ENCODE measurements around the gene AKAIN1. TPM values are rescaled to one million over a fixed set of nuclear protein-coding genes. Genes with fewer than 3 reads are reported as not detected.

AKAIN1 gene
- total and polyA plus RNA-seq, 2 of the 4 experiments (the other 2 are of a cell fraction) = not detected

GRCh38 chr18:5166606-5167280, 30.3 kb downstream of the AKAIN1 start:
- Histone ChIP-seq H3K9me1 (ENCODE audit: insufficient read depth, low read length) (no peaks in the 10 kb centered on the region), H4K8ac (ENCODE audit: low read depth in 2 of 2, low read length in 2 of 2) (no peak overlapping the region), H4K5ac (ENCODE audit: low read depth, low read length) (no peak overlapping the region), H3K27me3 (ENCODE audit: control insufficient read depth, insufficient read depth, low read length) (no peaks in the 10 kb centered on the region), H3K14ac (replicated peaks; ENCODE audit: low read depth, low read length) (no peak overlapping the region), H3K23ac (ENCODE audit: low read depth, low read length) (no peak overlapping the region), H4K20me1 (ENCODE audit: insufficient read depth, low read length) (no peaks in the 10 kb centered on the region), H3K56ac (ENCODE audit: extremely low read depth, insufficient read depth, low read length) (no peak overlapping the region), H2BK20ac (ENCODE audit: low read depth, low read length) (no peak overlapping the region), H3K9ac (ENCODE audit: low read depth, low read length) (no peak overlapping the region), H3K36me3 (ENCODE audit: control insufficient read depth, insufficient read depth, low read length) (no peaks in the 10 kb centered on the region), H3K4me2 (ENCODE audit: low read depth, low read length) (no peak overlapping the region), H3K79me1 (ENCODE audit: low read depth in 1 of 2, low read length in 2 of 2) (no peaks in the 10 kb centered on the region), H2AK9ac (replicated peaks; ENCODE audit: low read depth, low read length, poor library complexity) (no peak overlapping the region), H3K18ac (ENCODE audit: low read depth, low read length) (no peak overlapping the region), H3K4me1 (ENCODE audit: control insufficient read depth, insufficient read depth, low read length) (no peaks in the 10 kb centered on the region), H3K9me3 (ENCODE audit: control insufficient read depth, insufficient read depth, low read length) (0 out of 2 replicates have a peak, but pooled peaks cover 2% of the 10 kb centered on the region), H2BK120ac (ENCODE audit: low read depth, low read length) (no peak overlapping the region), H2AFZ (replicated peaks; ENCODE audit: low read length, poor library complexity) (no peak overlapping the region), H3K27ac (ENCODE audit: insufficient read depth, low read length) (no peak overlapping the region), H2AK5ac (ENCODE audit: low read depth, low read length) (no peak overlapping the region), H2BK15ac (ENCODE audit: low read depth, low read length) (no peak overlapping the region), H3K4me3 (ENCODE audit: insufficient read depth, low read depth, low read length) (no peak overlapping the region), H3K4ac (ENCODE audit: low read depth, low read length) (no peak overlapping the region), H2BK5ac (ENCODE audit: low read depth, low read length, poor library complexity, severe bottlenecking) (no peak overlapping the region), H4K91ac (ENCODE audit: insufficient read depth, low read depth, low read length) (no peak overlapping the region)
- WGBS, 2 experiments (ENCODE audit: extremely low coverage in 2 of 2, insufficient read length in 1 of 2) = no CpG with 5 or more reads among the region's 2 CpGs
- CTCF ChIA-PET = no interaction called here
- dilution Hi-C loops (cut with HindIII; ENCODE audit: low sequenced_read_pairs, unreplicated experiment) (no loop called here), intact Hi-C loops (cut with micrococcal nuclease) (no loop called here), in situ Hi-C loops (cut with MboI; ENCODE audit: low sequenced_read_pairs) (no loop called here)
- POLR2A ChIA-PET (ENCODE audit: unreplicated experiment) = no interaction called here
- DNase-seq (no peak), ATAC-seq (ENCODE audit: low read depth) (no peak)
- BruUV-seq (replicated peaks) = no TSS peak
- TF ChIP-seq MAFK (IDR thresholded peaks at IDR 0.05; ENCODE audit: low read depth, low read length) (no peak), RAD21 (IDR thresholded peaks at IDR 0.05; ENCODE audit: low read length) (no peak), MAZ (IDR thresholded peaks at IDR 0.05; ENCODE audit: borderline replicate concordance, low read depth, low read length) (no peak), NFE2L2 (IDR thresholded peaks at IDR 0.05; ENCODE audit: low read depth, low read length) (no peak), RFX5 (IDR thresholded peaks at IDR 0.05; ENCODE audit: low read depth, low read length) (no peak), BHLHE40 (IDR thresholded peaks at IDR 0.05; ENCODE audit: low read depth, low read length) (no peak), CTCF (conservative IDR thresholded peaks at IDR 0.05; ENCODE audit: low read depth, low read length) (no peak), CHD1 (IDR thresholded peaks at IDR 0.05; ENCODE audit: low read depth, low read length) (no peak), RCOR1 (IDR thresholded peaks at IDR 0.05; ENCODE audit: insufficient replicate concordance, low read length) (no peak), USF2 (IDR thresholded peaks at IDR 0.05; ENCODE audit: low read depth, low read length) (no peak), SMC3 (IDR thresholded peaks at IDR 0.05; ENCODE audit: low read depth, low read length) (no peak), FOS (IDR thresholded peaks at IDR 0.05; ENCODE audit: low read depth, low read length) (no peak), MXI1 (IDR thresholded peaks at IDR 0.05; ENCODE audit: borderline replicate concordance, low read depth, low read length) (no peak), CEBPB (IDR thresholded peaks at IDR 0.05; ENCODE audit: low read depth, low read length) (no peak), ELK1 (IDR thresholded peaks at IDR 0.05; ENCODE audit: borderline replicate concordance, low read depth, low read length) (no peak), POLR2A (IDR thresholded peaks at IDR 0.05; ENCODE audit: low read depth, low read length) (no peak)

Data from IMR-90 (cell line).